ENCODE data around the gene MFSD2A. TPM values are rescaled to one million over a fixed set of nuclear protein-coding genes. Genes with fewer than 3 reads are reported as not detected.

MFSD2A gene
- total RNA-seq, 4 donors from 2014 or later, result 8.9 to 60.8 (median 16.5) TPM

DNA sequence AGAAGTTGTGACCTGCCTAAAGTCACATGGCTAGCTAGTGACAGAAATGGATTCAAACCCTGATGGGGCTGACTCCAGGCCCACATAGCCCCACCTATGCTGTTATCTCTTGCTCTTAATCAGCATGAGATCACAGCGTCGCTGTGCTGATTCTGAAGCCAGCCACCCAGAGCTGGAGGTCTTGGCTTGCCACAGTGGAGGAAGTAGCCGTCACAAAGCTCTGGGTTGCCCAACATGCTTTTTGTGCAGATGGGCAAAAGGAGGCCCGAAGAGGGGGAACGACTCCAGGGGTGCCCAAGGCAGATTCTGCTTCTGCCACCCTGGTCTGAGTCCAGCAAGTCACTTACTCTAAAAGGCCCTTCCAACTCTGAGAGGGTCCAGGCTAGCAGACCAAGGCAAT, 14.7 kb upstream of the MFSD2A start:
- Histone ChIP-seq H3K27ac (no peak overlapping the region), H3K9me3 (no peaks in the 10 kb centered on the region), H3K4me3 (replicated peaks in 1 of 3) (no peak overlapping the region), H3K4me1 (no peaks in the 10 kb centered on the region), H3K36me3 (no peaks in the 10 kb centered on the region), H3K27me3 (no peaks in the 10 kb centered on the region)
- no peak for DNase-seq
- 64 to 84% methylated on average over 3 to 5 of the region's 5 CpGs for WGBS, 2 donors
- intact Hi-C loops (cut with DNase I), result no loop called here
- TF ChIP-seq, protein P1, sequence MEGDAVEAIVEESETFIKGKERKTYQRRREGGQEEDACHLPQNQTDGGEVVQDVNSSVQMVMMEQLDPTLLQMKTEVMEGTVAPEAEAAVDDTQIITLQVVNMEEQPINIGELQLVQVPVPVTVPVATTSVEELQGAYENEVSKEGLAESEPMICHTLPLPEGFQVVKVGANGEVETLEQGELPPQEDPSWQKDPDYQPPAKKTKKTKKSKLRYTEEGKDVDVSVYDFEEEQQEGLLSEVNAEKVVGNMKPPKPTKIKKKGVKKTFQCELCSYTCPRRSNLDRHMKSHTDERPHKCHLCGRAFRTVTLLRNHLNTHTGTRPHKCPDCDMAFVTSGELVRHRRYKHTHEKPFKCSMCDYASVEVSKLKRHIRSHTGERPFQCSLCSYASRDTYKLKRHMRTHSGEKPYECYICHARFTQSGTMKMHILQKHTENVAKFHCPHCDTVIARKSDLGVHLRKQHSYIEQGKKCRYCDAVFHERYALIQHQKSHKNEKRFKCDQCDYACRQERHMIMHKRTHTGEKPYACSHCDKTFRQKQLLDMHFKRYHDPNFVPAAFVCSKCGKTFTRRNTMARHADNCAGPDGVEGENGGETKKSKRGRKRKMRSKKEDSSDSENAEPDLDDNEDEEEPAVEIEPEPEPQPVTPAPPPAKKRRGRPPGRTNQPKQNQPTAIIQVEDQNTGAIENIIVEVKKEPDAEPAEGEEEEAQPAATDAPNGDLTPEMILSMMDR (IDR thresholded peaks at IDR 0.05), result no peak
- TF ChIP-seq POLR2A (IDR thresholded peaks at IDR 0.05), result no peak

DNA sequence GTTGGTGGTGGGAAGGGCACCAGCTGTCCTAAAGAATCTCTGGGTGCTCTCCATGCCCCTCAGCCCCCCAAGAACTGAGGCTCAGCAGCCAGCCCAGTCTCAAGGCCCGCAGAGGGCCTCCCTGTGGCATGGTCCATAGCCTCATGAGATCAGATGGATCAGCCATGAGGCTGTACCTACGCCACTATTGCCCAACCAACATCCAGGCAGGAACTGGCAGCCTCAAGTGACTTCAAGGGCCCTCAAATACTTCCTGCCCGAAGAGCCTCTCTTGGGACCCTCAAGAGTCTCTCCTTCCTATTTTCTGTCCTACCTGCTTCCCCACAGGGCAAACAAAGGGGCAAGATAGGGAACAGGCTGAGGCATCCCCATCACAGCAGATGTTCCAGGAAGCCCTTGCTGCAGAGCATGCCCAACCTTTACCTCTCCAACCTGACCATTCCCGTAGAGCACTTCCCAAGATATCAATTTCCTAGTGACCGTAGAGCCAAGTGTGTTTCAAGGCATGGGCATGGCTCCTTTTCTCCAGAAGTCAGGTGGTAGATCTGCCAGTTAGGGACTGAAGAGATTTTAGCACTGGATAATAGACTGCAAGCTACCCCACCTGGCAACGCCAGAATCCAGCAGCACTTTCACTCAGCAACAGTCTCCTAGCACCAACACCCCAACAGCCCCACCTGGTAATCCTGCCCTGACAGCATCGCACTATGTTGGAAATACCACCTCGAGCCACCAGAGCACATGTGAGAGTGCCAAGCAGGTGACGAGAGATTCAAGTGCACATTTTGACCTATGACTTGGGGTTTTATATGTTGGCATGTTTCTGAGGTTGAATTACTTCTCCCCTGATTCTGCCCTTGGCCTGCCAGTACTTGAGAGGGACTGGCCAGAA, 13.7 kb upstream of the MFSD2A start:
- Histone ChIP-seq H3K36me3 (no peaks in the 10 kb centered on the region), H3K9me3 (no peaks in the 10 kb centered on the region), H3K4me1 (no peaks in the 10 kb centered on the region), H3K27ac (no peak overlapping the region), H3K27me3 (no peaks in the 10 kb centered on the region), H3K4me3 (replicated peaks in 1 of 3) (no peak overlapping the region)
- WGBS, 2 donors, result 48 to 67% methylated on average over 7 to 9 of the region's 9 CpGs
- no peak for TF ChIP-seq POLR2A (IDR thresholded peaks at IDR 0.05)
- TF ChIP-seq, protein P1 (IDR thresholded peaks at IDR 0.05), result no peak
- intact Hi-C loops (cut with DNase I), result no loop called here
- peak in 1 of 2 donors; percentile 44 for DNase-seq

- H3K27me3 ChIP-seq, result no peaks in the 10 kb centered on the region
- no peak for DNase-seq
Observed at GRCh38 chr1:39943471-39944290, 11.3 kb upstream of the MFSD2A start.

GRCh38 chr1:39944410-39945112, 10.4 kb upstream of the MFSD2A start:
- WGBS, 2 donors, result 58 to 59% methylated on average over 8 of the region's 8 CpGs
- H3K36me3 ChIP-seq, result no peaks in the 10 kb centered on the region
- H3K9me3 ChIP-seq, result no peaks in the 10 kb centered on the region
- DNase-seq, result no peak
- TF ChIP-seq, protein P1 (IDR thresholded peaks at IDR 0.05), result no peak
- TF ChIP-seq POLR2A (IDR thresholded peaks at IDR 0.05), result no peak
- intact Hi-C loops (cut with DNase I), result no loop called here
- H3K4me3 ChIP-seq (replicated peaks in 1 of 3), result no peak overlapping the region
- H3K27ac ChIP-seq, result no peak overlapping the region
- no peaks in the 10 kb centered on the region for H3K4me1 ChIP-seq
- H3K27me3 ChIP-seq, result no peaks in the 10 kb centered on the region

More at GRCh38 chr1:39943471-39944290, 11.3 kb upstream of the MFSD2A start:
- Histone ChIP-seq H3K4me3 (replicated peaks in 1 of 3) (no peak overlapping the region), H3K4me1 (no peaks in the 10 kb centered on the region), H3K36me3 (no peaks in the 10 kb centered on the region), H3K27ac (no peak overlapping the region), H3K9me3 (no peaks in the 10 kb centered on the region)
- 89 to 95% methylated on average over 14 of the region's 14 CpGs for WGBS, 2 donors
- intact Hi-C loops (cut with DNase I), result no loop called here
- TF ChIP-seq, protein P1 (IDR thresholded peaks at IDR 0.05), result no peak
- TF ChIP-seq POLR2A (IDR thresholded peaks at IDR 0.05), result no peak

Measured in thyroid gland (tissue), 4 donors.